ENCODE data around the gene CHSY1.

DNA sequence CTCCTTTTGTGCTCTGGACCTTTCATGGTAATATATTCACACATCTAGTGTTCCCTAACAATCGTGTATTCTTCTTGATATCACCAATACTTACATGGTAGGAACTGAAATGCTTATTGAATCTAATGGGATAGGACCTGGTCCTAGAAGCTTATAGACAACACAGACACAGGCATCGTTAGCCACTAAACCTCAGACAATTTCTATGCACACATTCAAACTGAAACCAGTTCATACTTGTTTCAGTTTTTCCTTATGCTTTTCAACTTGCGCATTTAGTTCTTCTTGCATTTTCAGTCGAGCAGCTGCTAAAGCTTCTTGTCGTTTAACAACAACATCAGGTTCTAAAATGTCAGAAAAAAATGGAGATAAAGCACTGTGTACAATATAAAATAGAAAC, 23.2 kb upstream of the CHSY1 start:
- TF ChIP-seq, protein P1, sequence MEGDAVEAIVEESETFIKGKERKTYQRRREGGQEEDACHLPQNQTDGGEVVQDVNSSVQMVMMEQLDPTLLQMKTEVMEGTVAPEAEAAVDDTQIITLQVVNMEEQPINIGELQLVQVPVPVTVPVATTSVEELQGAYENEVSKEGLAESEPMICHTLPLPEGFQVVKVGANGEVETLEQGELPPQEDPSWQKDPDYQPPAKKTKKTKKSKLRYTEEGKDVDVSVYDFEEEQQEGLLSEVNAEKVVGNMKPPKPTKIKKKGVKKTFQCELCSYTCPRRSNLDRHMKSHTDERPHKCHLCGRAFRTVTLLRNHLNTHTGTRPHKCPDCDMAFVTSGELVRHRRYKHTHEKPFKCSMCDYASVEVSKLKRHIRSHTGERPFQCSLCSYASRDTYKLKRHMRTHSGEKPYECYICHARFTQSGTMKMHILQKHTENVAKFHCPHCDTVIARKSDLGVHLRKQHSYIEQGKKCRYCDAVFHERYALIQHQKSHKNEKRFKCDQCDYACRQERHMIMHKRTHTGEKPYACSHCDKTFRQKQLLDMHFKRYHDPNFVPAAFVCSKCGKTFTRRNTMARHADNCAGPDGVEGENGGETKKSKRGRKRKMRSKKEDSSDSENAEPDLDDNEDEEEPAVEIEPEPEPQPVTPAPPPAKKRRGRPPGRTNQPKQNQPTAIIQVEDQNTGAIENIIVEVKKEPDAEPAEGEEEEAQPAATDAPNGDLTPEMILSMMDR (conservative IDR thresholded peaks at IDR 0.05; ENCODE audit: low read depth, low read length) = no peak
- no peak for TF ChIP-seq EZH2 (IDR thresholded peaks at IDR 0.05; ENCODE audit: borderline replicate concordance, low read depth, low read length, poor library complexity, severe bottlenecking)
